Suprapubic skin (tissue), 4 donors: ENCODE data around the gene HAPLN3. TPM values are rescaled to one million over a fixed set of nuclear protein-coding genes. Genes with fewer than 3 reads are reported as not detected.

Source experiments
- DNase-seq, 2 donors: peaks; one replicate each; pipeline ENCODE4 v3.0.0-alpha.2; 2019; ENCODE audit warnings: low spot score in 2 of 2
- H3K27ac ChIP-seq: fragments of 200-600 bp; sonication (generic); one replicate; pipeline ENCODE4 v1.5.1; 2019
- H3K27me3 ChIP-seq: fragments of 200-600 bp; sonication (generic); one replicate; pipeline ENCODE4 v1.5.1; 2019
- H3K36me3 ChIP-seq: fragments of 200-600 bp; sonication (generic); one replicate; pipeline ENCODE4 v1.5.1; 2019
- H3K4me1 ChIP-seq: fragments of 200-600 bp; sonication (generic); one replicate; pipeline ENCODE4 v1.5.1; 2019
- H3K4me3 ChIP-seq: fragments of 200-600 bp; sonication (generic); one replicate; pipeline ENCODE4 v1.5.1; 2019; ENCODE audit warnings: mild to moderate bottlenecking
- H3K9me3 ChIP-seq: fragments of 200-600 bp; sonication (generic); one replicate; pipeline ENCODE4 v1.5.1; 2019
- CTCF ChIP-seq, 2 donors: fragments of 200-600 bp in 1 of 2; fragments of 450-650 bp in 1 of 2; sonication (generic) in 1 of 2; IDR thresholded peaks; one replicate each; pipeline ENCODE4 v1.5.1; 2016 to 2019; ENCODE audit warnings: antibody characterized with exemption in 2 of 2, mild to moderate bottlenecking in 1 of 2, moderate library complexity in 1 of 2
- EP300 ChIP-seq: sonication (generic); formaldehyde crosslinking; IDR thresholded peaks from one replicate; pipeline ENCODE4 v1.6.1; 2017; ENCODE audit warnings: antibody characterized with exemption
- POLR2A ChIP-seq, 2 donors: fragments of 450-650 bp; IDR thresholded peaks; one replicate each; pipeline ENCODE4 v1.6.1; 2017; ENCODE audit warnings: antibody characterized with exemption in 2 of 2, mild to moderate bottlenecking in 2 of 2, moderate library complexity in 2 of 2
- POLR2AphosphoS5 ChIP-seq, 3 donors: sonication (generic); formaldehyde crosslinking; IDR thresholded peaks; one replicate each; pipeline ENCODE4 v1.6.1; 2017; ENCODE audit warnings: antibody characterized with exemption in 3 of 3
- WGBS: methylation state at CpG from one replicate; pipeline ENCODE4 v1.1.5; 2018; 5-methylcytosine and 5-hydroxymethylcytosine counted together
- total RNA-seq, 4 donors: library from RNA; depleted of rRNA; stranded (reverse); fragments of >200 nt; gene quantifications; one replicate each; pipeline ENCODE4 v1.1.0, GENCODE V29; 2016

Gene HAPLN3
- total RNA-seq, 4 donors from 2014 or later: 4.8 to 14.6 (median 8.9) TPM

- H3K9me3 ChIP-seq: no peaks in the 10 kb centered on the region
- H3K27me3 ChIP-seq: peaks cover 6% of the 10 kb centered on the region
- 62% methylated on average over 9 of the region's 9 CpGs for WGBS
- no peak overlapping the region for H3K4me3 ChIP-seq
- TF ChIP-seq EP300 (no peak), POLR2AphosphoS5 (IDR thresholded peaks at IDR 0.05) (no peak), CTCF (IDR thresholded peaks at IDR 0.05) (no peak), POLR2A (IDR thresholded peaks at IDR 0.05) (no peak)
- peaks cover 34% of the 10 kb centered on the region for H3K36me3 ChIP-seq
- H3K4me1 ChIP-seq: peaks cover 41% of the 10 kb centered on the region
- no peak overlapping the region for H3K27ac ChIP-seq
- no peak for DNase-seq
These were observed 3.9 kb upstream of the HAPLN3 start for GRCh38 chr15:88899251-88899650.

- Histone ChIP-seq H3K27me3 (peaks cover 6% of the 10 kb centered on the region), H3K4me3 (no peak overlapping the region), H3K27ac (no peak overlapping the region), H3K4me1 (peaks cover 39% of the 10 kb centered on the region), H3K36me3 (peaks cover 32% of the 10 kb centered on the region), H3K9me3 (no peaks in the 10 kb centered on the region)
- WGBS: 90% methylated on average over 11 of the region's 15 CpGs
- DNase-seq: no peak
- no peak for TF ChIP-seq EP300
- TF ChIP-seq POLR2AphosphoS5 (IDR thresholded peaks at IDR 0.05): no peak
- no peak for TF ChIP-seq POLR2A (IDR thresholded peaks at IDR 0.05)
- no peak for TF ChIP-seq CTCF (IDR thresholded peaks at IDR 0.05)
These were observed 3.4 kb upstream of the HAPLN3 start for GRCh38 chr15:88898736-88899135.

GRCh38 chr15:88897456-88898194, 2.3 kb upstream of the HAPLN3 start:
- WGBS: 26% methylated on average over 12 of the region's 12 CpGs
- Histone ChIP-seq H3K4me3 (no peak overlapping the region), H3K4me1 (peaks cover 39% of the 10 kb centered on the region), H3K9me3 (no peaks in the 10 kb centered on the region), H3K27ac (no peak overlapping the region), H3K36me3 (peaks cover 21% of the 10 kb centered on the region), H3K27me3 (peaks cover 6% of the 10 kb centered on the region)
- TF ChIP-seq POLR2AphosphoS5 (IDR thresholded peaks at IDR 0.05) (no peak), CTCF (IDR thresholded peaks at IDR 0.05) (peak; percentile 49 to 75)
- DNase-seq: peak; percentile 90 to 94

GRCh38 chr15:88897142-88897455, 1.8 kb upstream of the HAPLN3 start:
- peaks cover 6% of the 10 kb centered on the region for H3K27me3 ChIP-seq
- no peak overlapping the region for H3K4me3 ChIP-seq
- no peaks in the 10 kb centered on the region for H3K9me3 ChIP-seq
- H3K4me1 ChIP-seq: peaks cover 39% of the 10 kb centered on the region
- H3K27ac ChIP-seq: no peak overlapping the region
- no peak for DNase-seq
- no peak for TF ChIP-seq EP300
- no peak for TF ChIP-seq POLR2AphosphoS5 (IDR thresholded peaks at IDR 0.05)
- TF ChIP-seq CTCF (IDR thresholded peaks at IDR 0.05): no peak
- TF ChIP-seq POLR2A (IDR thresholded peaks at IDR 0.05): no peak
- H3K36me3 ChIP-seq: peaks cover 16% of the 10 kb centered on the region
- 5% methylated on average over 8 of the region's 8 CpGs for WGBS

GRCh38 chr15:88896333-88897033, 1.1 kb upstream of the HAPLN3 start:
- H3K27ac ChIP-seq: no peak overlapping the region
- H3K36me3 ChIP-seq: peaks cover 10% of the 10 kb centered on the region

More at GRCh38 chr15:88896333-88897033, 1.1 kb upstream of the HAPLN3 start:
- no peaks in the 10 kb centered on the region for H3K9me3 ChIP-seq
- no peak for DNase-seq
- 74% methylated on average over 7 of the region's 8 CpGs for WGBS
- peaks cover 39% of the 10 kb centered on the region for H3K4me1 ChIP-seq
- TF ChIP-seq POLR2AphosphoS5 (IDR thresholded peaks at IDR 0.05): no peak
- TF ChIP-seq EP300: no peak
- TF ChIP-seq POLR2A (IDR thresholded peaks at IDR 0.05): no peak
- no peak for TF ChIP-seq CTCF (IDR thresholded peaks at IDR 0.05)
- H3K4me3 ChIP-seq: no peak overlapping the region
- peaks cover 6% of the 10 kb centered on the region for H3K27me3 ChIP-seq
